ENCODE data around the gene NOTCH1.

NOTCH1 gene

DNA sequence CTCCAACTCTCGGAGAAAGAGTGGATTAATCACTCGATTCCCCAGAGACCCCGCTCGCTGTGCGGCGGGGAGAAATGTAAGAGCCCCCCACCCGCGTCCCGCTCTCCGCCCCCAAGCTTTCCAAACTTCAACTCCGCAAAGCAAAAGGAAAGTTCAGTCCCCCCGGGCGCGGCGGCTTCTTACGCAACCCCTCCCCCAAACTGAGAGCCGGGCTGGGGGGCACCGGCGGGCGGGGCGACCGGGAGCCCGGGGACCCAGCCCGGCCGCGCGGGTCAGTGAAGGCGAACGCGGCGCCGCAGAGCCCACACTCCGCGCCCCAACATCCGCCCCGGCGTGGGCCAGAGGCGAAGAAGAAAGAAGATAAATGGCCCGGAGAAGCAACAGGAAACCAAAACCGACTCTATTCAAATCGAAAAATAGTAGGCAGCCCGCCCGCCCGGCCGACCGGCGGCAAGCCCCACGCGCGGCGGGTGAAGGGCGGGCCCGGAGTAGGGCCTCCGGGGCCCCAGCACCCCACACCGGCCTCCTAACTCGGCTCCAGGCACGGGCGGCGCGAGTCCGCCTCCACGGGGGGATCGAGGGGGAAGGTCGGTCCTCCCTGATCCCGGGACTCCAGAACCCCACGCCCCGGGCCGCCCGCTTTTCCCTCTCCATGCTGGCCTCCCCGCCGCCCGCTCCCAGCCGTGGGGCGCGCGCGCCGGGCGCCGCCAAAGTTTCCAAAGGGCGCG, 720 bp downstream of the NOTCH1 start:
- peak overlapping the region; percentile 60 to 94 for H3K4me3 ChIP-seq (ENCODE audit: low read length in 2 of 2)
- H3K4me1 ChIP-seq (ENCODE audit: control insufficient read depth in 2 of 2, insufficient read depth in 1 of 2, low read depth in 1 of 2, low read length in 2 of 2): peaks cover 53 to 59% of the 10 kb centered on the region in 2 donors
- DNase-seq (ENCODE audit: low spot score): no peak
- H4K91ac ChIP-seq (ENCODE audit: low read depth, low read length, poor library complexity): peak overlapping the region; percentile 30
- H3K23ac ChIP-seq (ENCODE audit: low read depth, low read length, poor library complexity): peak overlapping the region; percentile 73
- H3K18ac ChIP-seq (ENCODE audit: low read length): peak overlapping the region; percentile 99
- no peak overlapping the region for H4K8ac ChIP-seq (ENCODE audit: low read depth, low read length)
- H3K9ac ChIP-seq (ENCODE audit: low read depth, low read length, poor library complexity): peak overlapping the region; percentile 98
- peaks cover 0 to 9% (median 0%) of the 10 kb centered on the region in 3 experiments for H3K27me3 ChIP-seq (ENCODE audit: control insufficient read depth in 3 of 3, insufficient read depth in 3 of 3, low read depth in 1 of 3, low read length in 3 of 3)
- peak overlapping the region; percentile 82 for H3K4me2 ChIP-seq (ENCODE audit: insufficient read depth, low read length, poor library complexity, severe bottlenecking)
- peaks cover 36% of the 10 kb centered on the region for H3K79me1 ChIP-seq (ENCODE audit: low read depth, low read length)
- no CpG with 5 or more reads among the region's 82 CpGs for WGBS, 2 donors (ENCODE audit: extremely low coverage in 2 of 2, insufficient read length in 2 of 2, insufficient replicate concordance in 1 of 2)
- H3K27ac ChIP-seq (replicated peaks; ENCODE audit: low read length): peak overlapping the region; percentile 66
- peaks cover 21 to 40% of the 10 kb centered on the region in 2 donors for H3K36me3 ChIP-seq (replicated peaks in 1 of 2; ENCODE audit: control insufficient read depth in 2 of 2, insufficient read depth in 2 of 2, low read length in 2 of 2)
- peak overlapping the region; percentile 94 for H2BK15ac ChIP-seq (ENCODE audit: low read length)
- peak overlapping the region; percentile 63 for H2AFZ ChIP-seq (ENCODE audit: low read length)
- H2BK120ac ChIP-seq (ENCODE audit: low read depth, low read length): peak overlapping the region; percentile 99
- H3K9me3 ChIP-seq (replicated peaks in 1 of 2; ENCODE audit: control insufficient read depth in 2 of 2, insufficient read depth in 1 of 2, low read depth in 1 of 2, low read length in 2 of 2): no peaks in the 10 kb centered on the region
- peak overlapping the region; percentile 58 for H2BK12ac ChIP-seq (ENCODE audit: low read length)
- H2AK5ac ChIP-seq (ENCODE audit: low read depth, low read length): peak overlapping the region; percentile 100
- peak overlapping the region; percentile 23 for H3K4ac ChIP-seq (ENCODE audit: low read length)
- peak overlapping the region; percentile 99 for H2BK5ac ChIP-seq (ENCODE audit: low read length)
- H3K14ac ChIP-seq (ENCODE audit: low read length): peak overlapping the region; percentile 67

DNA sequence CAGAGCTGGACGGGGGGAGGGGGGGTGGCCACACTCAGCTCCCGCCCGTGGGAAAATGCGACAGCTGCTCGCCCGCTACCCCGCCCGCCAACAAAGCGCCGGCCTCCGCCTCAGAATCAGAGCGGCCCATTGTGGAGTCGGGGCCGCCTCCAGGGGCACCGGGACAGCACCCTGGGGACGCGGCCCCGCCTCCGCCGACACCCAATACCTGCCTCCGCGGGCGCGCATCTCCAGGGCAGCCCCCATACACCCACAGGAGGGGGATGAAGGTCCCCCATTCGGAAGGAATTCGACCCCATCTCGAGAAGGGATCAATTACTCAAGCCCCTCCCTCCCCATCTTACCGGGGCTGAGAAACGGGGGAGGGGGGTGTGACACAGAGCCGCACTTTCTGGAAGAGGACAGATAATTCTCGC, 1.3 kb downstream of the NOTCH1 start:
- no peak overlapping the region for H4K8ac ChIP-seq (ENCODE audit: low read depth, low read length)
- H2BK12ac ChIP-seq (ENCODE audit: low read length): peak overlapping the region; percentile 80
- WGBS, 2 donors (ENCODE audit: extremely low coverage in 2 of 2, insufficient read length in 2 of 2, insufficient replicate concordance in 1 of 2): no CpG with 5 or more reads among the region's 31 CpGs
- peaks cover 42% of the 10 kb centered on the region for H3K79me1 ChIP-seq (ENCODE audit: low read depth, low read length)
- H3K18ac ChIP-seq (ENCODE audit: low read length): peak overlapping the region; percentile 99
- peak overlapping the region; percentile 86 for H3K9ac ChIP-seq (ENCODE audit: low read depth, low read length, poor library complexity)
- peak overlapping the region; percentile 99 for H2BK5ac ChIP-seq (ENCODE audit: low read length)
- H2AFZ ChIP-seq (ENCODE audit: low read length): peak overlapping the region; percentile 63
- peaks cover 48 to 55% of the 10 kb centered on the region in 2 donors for H3K4me1 ChIP-seq (ENCODE audit: control insufficient read depth in 2 of 2, insufficient read depth in 1 of 2, low read depth in 1 of 2, low read length in 2 of 2)
- H3K9me3 ChIP-seq (replicated peaks in 1 of 2; ENCODE audit: control insufficient read depth in 2 of 2, insufficient read depth in 1 of 2, low read depth in 1 of 2, low read length in 2 of 2): no peaks in the 10 kb centered on the region
- DNase-seq (ENCODE audit: low spot score): no peak
- no peak overlapping the region for H3K23ac ChIP-seq (ENCODE audit: low read depth, low read length, poor library complexity)
- H2BK120ac ChIP-seq (ENCODE audit: low read depth, low read length): peak overlapping the region; percentile 99
- H3K4me3 ChIP-seq (ENCODE audit: low read length in 2 of 2): peak overlapping the region; percentile 60 to 94
- peaks cover 0 to 8% (median 0%) of the 10 kb centered on the region in 3 experiments for H3K27me3 ChIP-seq (ENCODE audit: control insufficient read depth in 3 of 3, insufficient read depth in 3 of 3, low read depth in 1 of 3, low read length in 3 of 3)
- peak overlapping the region; percentile 100 for H2BK15ac ChIP-seq (ENCODE audit: low read length)
- H3K14ac ChIP-seq (ENCODE audit: low read length): peak overlapping the region; percentile 64
- peak overlapping the region; percentile 82 for H3K4me2 ChIP-seq (ENCODE audit: insufficient read depth, low read length, poor library complexity, severe bottlenecking)
- peak overlapping the region; percentile 39 for H3K27ac ChIP-seq (replicated peaks; ENCODE audit: low read length)
- H4K91ac ChIP-seq (ENCODE audit: low read depth, low read length, poor library complexity): peak overlapping the region; percentile 96
- peak overlapping the region; percentile 100 for H2AK5ac ChIP-seq (ENCODE audit: low read depth, low read length)
- H3K36me3 ChIP-seq (replicated peaks in 1 of 2; ENCODE audit: control insufficient read depth in 2 of 2, insufficient read depth in 2 of 2, low read length in 2 of 2): peaks cover 21 to 46% of the 10 kb centered on the region in 2 donors
- peak overlapping the region; percentile 93 for H3K4ac ChIP-seq (ENCODE audit: low read length)

DNA sequence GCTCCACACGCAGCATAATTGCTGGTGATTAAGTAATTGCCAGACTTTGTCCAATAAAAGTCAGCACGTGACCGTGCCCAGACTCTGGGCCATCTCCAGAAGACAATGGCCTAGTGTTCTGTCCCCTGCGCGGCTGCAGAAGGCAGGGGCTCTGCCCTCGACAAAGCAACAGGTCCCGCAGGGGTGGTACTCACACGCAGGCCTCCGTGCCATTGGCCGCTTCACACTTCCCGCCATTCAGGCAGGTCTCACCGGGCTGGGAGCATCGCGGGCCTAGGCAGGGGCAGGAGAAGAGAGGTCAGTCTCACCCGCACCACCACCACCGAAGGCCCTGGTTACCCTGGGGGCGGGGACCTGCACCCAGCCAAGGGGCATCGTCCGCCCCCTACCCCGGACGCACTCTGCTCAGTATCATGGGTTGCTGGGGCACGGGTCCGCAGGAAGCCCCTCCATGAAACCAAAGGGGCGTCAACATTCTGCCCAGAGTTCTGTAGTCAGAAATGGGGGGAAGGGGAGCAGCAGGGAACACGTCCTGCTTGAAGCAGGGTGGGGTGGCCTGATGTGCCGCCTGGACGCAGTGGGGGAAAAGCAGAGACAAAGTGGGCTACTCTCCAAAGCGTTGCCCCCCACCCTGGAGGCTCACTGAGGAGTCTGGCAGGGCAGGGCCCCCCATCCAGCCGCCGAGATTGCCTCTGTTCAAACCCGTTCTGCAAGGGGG, 1.9 kb downstream of the NOTCH1 start:
- Histone ChIP-seq H3K4me2 (ENCODE audit: insufficient read depth, low read length, poor library complexity, severe bottlenecking) (peak overlapping the region; percentile 82), H2AFZ (ENCODE audit: low read length) (no peak overlapping the region), H4K91ac (ENCODE audit: low read depth, low read length, poor library complexity) (peak overlapping the region; percentile 96), H2BK120ac (ENCODE audit: low read depth, low read length) (peak overlapping the region; percentile 65), H3K18ac (ENCODE audit: low read length) (peak overlapping the region; percentile 99), H2BK5ac (ENCODE audit: low read length) (peak overlapping the region; percentile 99), H3K4ac (ENCODE audit: low read length) (peak overlapping the region; percentile 93), H2AK5ac (ENCODE audit: low read depth, low read length) (peak overlapping the region; percentile 100), H3K27me3 (ENCODE audit: control insufficient read depth in 3 of 3, insufficient read depth in 3 of 3, low read depth in 1 of 3, low read length in 3 of 3) (peaks cover 0 to 8% (median 0%) of the 10 kb centered on the region in 3 experiments), H2BK12ac (ENCODE audit: low read length) (peak overlapping the region; percentile 80), H3K9ac (ENCODE audit: low read depth, low read length, poor library complexity) (peak overlapping the region; percentile 86), H3K4me3 (ENCODE audit: low read length in 2 of 2) (peak overlapping the region; percentile 60 to 94), H3K4me1 (ENCODE audit: control insufficient read depth in 2 of 2, insufficient read depth in 1 of 2, low read depth in 1 of 2, low read length in 2 of 2) (peaks cover 43 to 52% of the 10 kb centered on the region in 2 donors), H3K79me1 (ENCODE audit: low read depth, low read length) (peaks cover 42% of the 10 kb centered on the region), H3K23ac (ENCODE audit: low read depth, low read length, poor library complexity) (peak overlapping the region; percentile 50), H2BK15ac (ENCODE audit: low read length) (peak overlapping the region; percentile 100), H4K8ac (ENCODE audit: low read depth, low read length) (no peak overlapping the region), H3K27ac (replicated peaks; ENCODE audit: low read length) (peak overlapping the region; percentile 30), H3K36me3 (replicated peaks in 1 of 2; ENCODE audit: control insufficient read depth in 2 of 2, insufficient read depth in 2 of 2, low read length in 2 of 2) (peaks cover 23 to 50% of the 10 kb centered on the region in 2 donors), H3K14ac (ENCODE audit: low read length) (peak overlapping the region; percentile 3), H3K9me3 (replicated peaks in 1 of 2; ENCODE audit: control insufficient read depth in 2 of 2, insufficient read depth in 1 of 2, low read depth in 1 of 2, low read length in 2 of 2) (no peaks in the 10 kb centered on the region)
- no peak for DNase-seq (ENCODE audit: low spot score)
- no CpG with 5 or more reads among the region's 31 CpGs for WGBS, 2 donors (ENCODE audit: extremely low coverage in 2 of 2, insufficient read length in 2 of 2, insufficient replicate concordance in 1 of 2)

DNA sequence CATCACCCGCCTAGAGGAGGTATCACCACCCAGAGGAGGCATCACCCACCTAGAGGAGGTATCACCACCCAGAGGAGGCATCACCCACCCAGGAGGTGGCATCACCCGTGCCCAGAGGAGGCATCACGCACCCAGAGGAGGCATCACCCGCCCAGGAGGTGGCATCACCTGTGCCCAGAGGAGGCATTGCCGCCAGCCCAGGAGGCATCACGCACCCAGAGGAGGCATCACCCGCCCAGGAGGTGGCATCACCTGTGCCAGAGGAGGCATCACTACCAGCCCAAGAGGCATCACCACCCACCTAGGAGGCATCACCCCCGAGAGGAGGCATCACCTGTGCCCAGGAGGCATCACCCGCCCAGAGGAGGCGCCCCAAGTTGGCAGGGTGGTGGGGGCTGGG, 2.6 kb downstream of the NOTCH1 start:
- Histone ChIP-seq H3K36me3 (replicated peaks in 1 of 2; ENCODE audit: control insufficient read depth in 2 of 2, insufficient read depth in 2 of 2, low read length in 2 of 2) (peaks cover 28 to 57% of the 10 kb centered on the region in 2 donors), H3K4me2 (ENCODE audit: insufficient read depth, low read length, poor library complexity, severe bottlenecking) (no peak overlapping the region), H3K18ac (ENCODE audit: low read length) (peak overlapping the region; percentile 99), H3K23ac (ENCODE audit: low read depth, low read length, poor library complexity) (peak overlapping the region; percentile 75), H2BK120ac (ENCODE audit: low read depth, low read length) (peak overlapping the region; percentile 82), H3K27me3 (ENCODE audit: control insufficient read depth in 3 of 3, insufficient read depth in 3 of 3, low read depth in 1 of 3, low read length in 3 of 3) (peaks cover 0 to 8% (median 0%) of the 10 kb centered on the region in 3 experiments), H3K4me3 (ENCODE audit: low read length in 2 of 2) (peak overlapping the region in 1 of 2 donors; percentile 44), H3K9me3 (replicated peaks in 1 of 2; ENCODE audit: control insufficient read depth in 2 of 2, insufficient read depth in 1 of 2, low read depth in 1 of 2, low read length in 2 of 2) (no peaks in the 10 kb centered on the region), H4K8ac (ENCODE audit: low read depth, low read length) (peak overlapping the region; percentile 87), H2AK5ac (ENCODE audit: low read depth, low read length) (peak overlapping the region; percentile 100), H3K79me1 (ENCODE audit: low read depth, low read length) (peaks cover 48% of the 10 kb centered on the region), H3K9ac (ENCODE audit: low read depth, low read length, poor library complexity) (peak overlapping the region; percentile 50), H3K14ac (ENCODE audit: low read length) (peak overlapping the region; percentile 67), H3K4me1 (ENCODE audit: control insufficient read depth in 2 of 2, insufficient read depth in 1 of 2, low read depth in 1 of 2, low read length in 2 of 2) (peaks cover 41 to 52% of the 10 kb centered on the region in 2 donors), H2AFZ (ENCODE audit: low read length) (no peak overlapping the region), H2BK12ac (ENCODE audit: low read length) (peak overlapping the region; percentile 80), H4K91ac (ENCODE audit: low read depth, low read length, poor library complexity) (no peak overlapping the region), H2BK5ac (ENCODE audit: low read length) (no peak overlapping the region), H3K27ac (replicated peaks; ENCODE audit: low read length) (peak overlapping the region; percentile 87), H2BK15ac (ENCODE audit: low read length) (peak overlapping the region; percentile 86), H3K4ac (ENCODE audit: low read length) (no peak overlapping the region)
- no peak for DNase-seq (ENCODE audit: low spot score)
- no CpG with 5 or more reads among the region's 10 CpGs for WGBS, 2 donors (ENCODE audit: extremely low coverage in 2 of 2, insufficient read length in 2 of 2, insufficient replicate concordance in 1 of 2)
